DND-41 (cell line): Measurements from ENCODE around the gene EXO1.
"Not testable (repeated sequence)": the region's sequence is repeated elsewhere in the genome, so short reads cannot be mapped to it uniquely, and the experiment has no call there.

Source experiments
- ATAC-seq: fragments of 200-7000 bp; cut with Tn5 transposase; 3 replicates; pipeline ENCODE4 v1.9.1; 2021; ENCODE audit warnings: low read depth; ENCODE audit not compliant: insufficient read depth
- DNase-seq: peaks from one replicate; pipeline ENCODE4 v3.0.0-alpha.2; 2020
- H2AFZ ChIP-seq: 2 replicates; pipeline ENCODE4 v1.6.0; 2012; ENCODE audit warnings: low read depth, low read length
- H3K27ac ChIP-seq: 2 replicates; pipeline ENCODE4 v1.5.1; 2012; ENCODE audit warnings: low read length, inconsistent platforms
- H3K27me3 ChIP-seq: fragments of 200-600 bp; sonication (generic); 2 replicates; pipeline ENCODE4 v1.6.0; 2012; ENCODE audit warnings: low read length, mild to moderate bottlenecking, inconsistent platforms; ENCODE audit not compliant: insufficient read depth, poor library complexity
- H3K36me3 ChIP-seq: 2 replicates; pipeline ENCODE4 v1.5.1; 2012; ENCODE audit warnings: low read length, inconsistent platforms; ENCODE audit not compliant: insufficient read depth
- H3K4me1 ChIP-seq: 2 replicates; pipeline ENCODE4 v1.5.1; 2012; ENCODE audit warnings: mild to moderate bottlenecking, low read length; ENCODE audit not compliant: insufficient read depth
- H3K4me2 ChIP-seq: 2 replicates; pipeline ENCODE4 v1.6.0; 2012; ENCODE audit warnings: mild to moderate bottlenecking, moderate library complexity, low read length, inconsistent platforms; ENCODE audit not compliant: insufficient read depth
- H3K4me3 ChIP-seq, 2 experiments: fragments of 200-600 bp in 1 of 2; shearing (Covaris generic) in 1 of 2; 2 replicates each; pipeline ENCODE4 v1.5.1; 2012 to 2016; ENCODE audit warnings: inconsistent platforms in 2 of 2, low read length in 2 of 2, mild to moderate bottlenecking in 2 of 2, low read depth in 1 of 2, moderate library complexity in 1 of 2
- H3K79me2 ChIP-seq: 2 replicates; pipeline ENCODE4 v1.6.0; 2012; ENCODE audit warnings: low read length, inconsistent platforms; ENCODE audit not compliant: insufficient read depth
- H3K9ac ChIP-seq: 2 replicates; pipeline ENCODE4 v1.6.0; 2012; ENCODE audit warnings: low read depth, mild to moderate bottlenecking, inconsistent platforms, low read length, moderate library complexity
- H3K9me3 ChIP-seq: 2 replicates; pipeline ENCODE4 v1.5.1; 2012; ENCODE audit warnings: low read length, moderate library complexity, mild to moderate bottlenecking, inconsistent platforms; ENCODE audit not compliant: insufficient read depth, severe bottlenecking
- H4K20me1 ChIP-seq: 2 replicates; pipeline ENCODE4 v1.6.0; 2012; ENCODE audit warnings: low read length; ENCODE audit not compliant: insufficient read depth
- EZH2 ChIP-seq: IDR thresholded peaks from 3 replicates; pipeline ENCODE4 v1.6.1; 2012; ENCODE audit warnings: borderline replicate concordance, low read depth, mild to moderate bottlenecking, moderate library complexity, low read length, inconsistent platforms; ENCODE audit not compliant: severe bottlenecking
- TF ChIP-seq, protein P1 (sequence below): IDR thresholded peaks from 2 replicates; pipeline ENCODE4 v1.5.1; 2012; ENCODE audit warnings: borderline replicate concordance, low read length, moderate library complexity, mild to moderate bottlenecking; ENCODE audit not compliant: poor library complexity, severe bottlenecking; ENCODE audit errors: extremely low read depth

The EXO1 gene

DNA sequence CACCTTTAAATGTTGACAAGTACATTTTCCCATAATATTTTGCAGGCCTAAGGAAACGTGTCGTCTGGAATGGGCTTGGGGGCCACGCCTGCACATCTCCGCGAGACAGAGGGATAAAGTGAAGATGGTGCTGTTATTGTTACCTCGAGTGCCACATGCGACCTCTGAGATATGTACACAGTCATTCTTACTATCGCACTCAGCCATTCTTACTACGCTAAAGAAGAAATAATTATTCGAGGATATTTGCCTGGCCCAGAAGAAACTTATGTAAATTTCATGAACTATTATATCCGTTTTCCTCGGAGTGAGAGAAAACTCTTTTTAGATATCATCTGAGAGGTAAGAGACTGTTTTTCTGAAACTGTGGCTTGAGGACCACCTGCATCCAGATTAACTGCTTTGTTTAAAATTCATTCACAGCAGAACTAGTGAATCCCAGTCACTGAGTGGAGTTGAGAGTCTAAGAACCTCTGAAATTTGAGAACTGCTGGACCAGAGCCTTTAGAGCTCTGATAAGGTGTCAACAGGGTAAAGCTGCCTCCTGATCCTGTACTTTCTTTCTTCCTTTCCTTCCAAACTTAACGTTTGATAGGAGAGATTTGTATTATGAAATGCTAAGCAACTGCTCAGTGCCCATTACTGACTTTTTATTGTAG, 811 bp downstream of the EXO1 start:
- H3K27me3 ChIP-seq: no peaks in the 10 kb centered on the region
- peaks cover 3% of the 10 kb centered on the region; the same call in 1 of the 2 replicates for H4K20me1 ChIP-seq
- H3K79me2 ChIP-seq: peaks cover 47% of the 10 kb centered on the region
- peak overlapping the region; percentile 76 for H3K4me2 ChIP-seq
- DNase-seq: no peak
- peak overlapping the region; percentile 95 for H2AFZ ChIP-seq
- peak; percentile 35 for ATAC-seq
- peak overlapping the region; percentile 98 for H3K27ac ChIP-seq
- peak overlapping the region; percentile 51 to 88 for H3K4me3 ChIP-seq
- H3K9ac ChIP-seq: peak overlapping the region; percentile 81
- no peaks in the 10 kb centered on the region for H3K9me3 ChIP-seq
- peaks cover 45% of the 10 kb centered on the region for H3K4me1 ChIP-seq
- TF ChIP-seq, protein P1, sequence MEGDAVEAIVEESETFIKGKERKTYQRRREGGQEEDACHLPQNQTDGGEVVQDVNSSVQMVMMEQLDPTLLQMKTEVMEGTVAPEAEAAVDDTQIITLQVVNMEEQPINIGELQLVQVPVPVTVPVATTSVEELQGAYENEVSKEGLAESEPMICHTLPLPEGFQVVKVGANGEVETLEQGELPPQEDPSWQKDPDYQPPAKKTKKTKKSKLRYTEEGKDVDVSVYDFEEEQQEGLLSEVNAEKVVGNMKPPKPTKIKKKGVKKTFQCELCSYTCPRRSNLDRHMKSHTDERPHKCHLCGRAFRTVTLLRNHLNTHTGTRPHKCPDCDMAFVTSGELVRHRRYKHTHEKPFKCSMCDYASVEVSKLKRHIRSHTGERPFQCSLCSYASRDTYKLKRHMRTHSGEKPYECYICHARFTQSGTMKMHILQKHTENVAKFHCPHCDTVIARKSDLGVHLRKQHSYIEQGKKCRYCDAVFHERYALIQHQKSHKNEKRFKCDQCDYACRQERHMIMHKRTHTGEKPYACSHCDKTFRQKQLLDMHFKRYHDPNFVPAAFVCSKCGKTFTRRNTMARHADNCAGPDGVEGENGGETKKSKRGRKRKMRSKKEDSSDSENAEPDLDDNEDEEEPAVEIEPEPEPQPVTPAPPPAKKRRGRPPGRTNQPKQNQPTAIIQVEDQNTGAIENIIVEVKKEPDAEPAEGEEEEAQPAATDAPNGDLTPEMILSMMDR: no peak
- TF ChIP-seq EZH2: no peak
- H3K36me3 ChIP-seq: peaks cover 44% of the 10 kb centered on the region

GRCh38 chr1:241849345-241849695, 1.3 kb downstream of the EXO1 start:
- H3K9me3 ChIP-seq: no peaks in the 10 kb centered on the region
- H3K27me3 ChIP-seq: no peaks in the 10 kb centered on the region
- H3K36me3 ChIP-seq: peaks cover 49% of the 10 kb centered on the region
- H3K79me2 ChIP-seq: peaks cover 50% of the 10 kb centered on the region
- H3K4me2 ChIP-seq: peak overlapping the region; percentile 76
- ATAC-seq (no peak), DNase-seq (no peak)
- TF ChIP-seq, protein P1: no peak
- no peak for TF ChIP-seq EZH2
- H3K4me1 ChIP-seq: peaks cover 45% of the 10 kb centered on the region
- no peak overlapping the region for H2AFZ ChIP-seq
- peak overlapping the region; percentile 51 to 88; a peak in 3 of 4 replicates for H3K4me3 ChIP-seq
- peak overlapping the region; percentile 98; the same call in 1 of the 2 replicates for H3K27ac ChIP-seq
- peaks cover 5% of the 10 kb centered on the region; the same call in 1 of the 2 replicates for H4K20me1 ChIP-seq
- peak overlapping the region; percentile 81 for H3K9ac ChIP-seq

GRCh38 chr1:241855545-241856140, 7.6 kb downstream of the EXO1 start:
- not testable (repeated sequence) for H3K4me2 ChIP-seq, H4K20me1 ChIP-seq, H3K9me3 ChIP-seq, H3K9ac ChIP-seq, H3K27me3 ChIP-seq, ATAC-seq, H3K4me3 ChIP-seq, H3K27ac ChIP-seq, DNase-seq, H2AFZ ChIP-seq
- Histone ChIP-seq H3K79me2 (peaks cover 36% of the 10 kb centered on the region), H3K36me3 (peaks cover 89% of the 10 kb centered on the region), H3K4me1 (peaks cover 22% of the 10 kb centered on the region; the same call in 1 of the 2 replicates)

- H3K36me3 ChIP-seq: peaks cover 89% of the 10 kb centered on the region
- H3K79me2 ChIP-seq: peaks cover 22% of the 10 kb centered on the region
- H4K20me1 ChIP-seq: peaks cover 3% of the 10 kb centered on the region; the same call in 1 of the 2 replicates
- ATAC-seq (0 out of 3 replicates have a peak, but pooled peaks have one; percentile 33), DNase-seq (no peak)
- TF ChIP-seq, protein P1: no peak
- TF ChIP-seq EZH2: no peak
- no peak overlapping the region for H3K4me2 ChIP-seq
- no peak overlapping the region for H2AFZ ChIP-seq
- no peak overlapping the region for H3K27ac ChIP-seq
- no peaks in the 10 kb centered on the region for H3K9me3 ChIP-seq
- H3K27me3 ChIP-seq: no peaks in the 10 kb centered on the region
- peaks cover 9% of the 10 kb centered on the region; the same call in 1 of the 2 replicates for H3K4me1 ChIP-seq
- H3K9ac ChIP-seq: no peak overlapping the region
- H3K4me3 ChIP-seq: no peak overlapping the region
These were observed 9.1 kb downstream of the EXO1 start for GRCh38 chr1:241857131-241857530.
